ENCODE results near the gene FHAD1. TPM values are rescaled to one million over a fixed set of nuclear protein-coding genes. Genes with fewer than 3 reads are reported as not detected.
"Not testable (repeated sequence)": the region's sequence is repeated elsewhere in the genome, so short reads cannot be mapped to it uniquely, and the experiment has no call there.

The FHAD1 gene
- total RNA-seq, 1 donor from 2014 or later = 2.1 TPM

- H3K27me3 ChIP-seq (ENCODE audit: control insufficient read depth in 3 of 3, insufficient read depth in 3 of 3, low read length in 3 of 3); H3K4me1 ChIP-seq (ENCODE audit: control insufficient read depth in 3 of 3, insufficient read depth in 3 of 3, low read length in 3 of 3); H3K36me3 ChIP-seq (ENCODE audit: control insufficient read depth in 3 of 3, insufficient read depth in 3 of 3, low read length in 3 of 3); H3K27ac ChIP-seq (ENCODE audit: low read depth, low read length); H3K9ac ChIP-seq (ENCODE audit: low read depth in 1 of 3, low read length in 3 of 3); H3K4me3 ChIP-seq (ENCODE audit: low read length in 3 of 3); H3K9me3 ChIP-seq (ENCODE audit: control insufficient read depth in 3 of 3, low read length in 3 of 3): not testable (repeated sequence)
Measured at GRCh38 chr1:15297975-15298374, 51.0 kb downstream of the FHAD1 start.

- Histone ChIP-seq H3K27ac (ENCODE audit: low read depth, low read length) (no peak overlapping the region), H3K4me1 (ENCODE audit: control insufficient read depth in 3 of 3, insufficient read depth in 3 of 3, low read length in 3 of 3) (no peaks in the 10 kb centered on the region), H3K27me3 (ENCODE audit: control insufficient read depth in 3 of 3, insufficient read depth in 3 of 3, low read length in 3 of 3) (peaks cover 0 to 5% (median 0%) of the 10 kb centered on the region in 3 donors), H3K4me3 (ENCODE audit: low read length in 3 of 3) (no peak overlapping the region), H3K36me3 (ENCODE audit: control insufficient read depth in 3 of 3, insufficient read depth in 3 of 3, low read length in 3 of 3) (no peaks in the 10 kb centered on the region), H3K9ac (ENCODE audit: low read depth in 1 of 3, low read length in 3 of 3) (no peak overlapping the region), H3K9me3 (ENCODE audit: control insufficient read depth in 3 of 3, low read length in 3 of 3) (no peaks in the 10 kb centered on the region)
Measured at GRCh38 chr1:15299179-15299578, 52.2 kb downstream of the FHAD1 start.

- Histone ChIP-seq H3K4me1 (ENCODE audit: control insufficient read depth in 3 of 3, insufficient read depth in 3 of 3, low read length in 3 of 3) (no peaks in the 10 kb centered on the region), H3K36me3 (ENCODE audit: control insufficient read depth in 3 of 3, insufficient read depth in 3 of 3, low read length in 3 of 3) (no peaks in the 10 kb centered on the region), H3K27ac (ENCODE audit: low read depth, low read length) (no peak overlapping the region), H3K9me3 (ENCODE audit: control insufficient read depth in 3 of 3, low read length in 3 of 3) (no peaks in the 10 kb centered on the region), H3K9ac (ENCODE audit: low read depth in 1 of 3, low read length in 3 of 3) (no peak overlapping the region), H3K4me3 (ENCODE audit: low read length in 3 of 3) (no peak overlapping the region), H3K27me3 (ENCODE audit: control insufficient read depth in 3 of 3, insufficient read depth in 3 of 3, low read length in 3 of 3) (peaks cover 0 to 5% (median 0%) of the 10 kb centered on the region in 3 donors)
Measured at GRCh38 chr1:15299806-15300205, 52.8 kb downstream of the FHAD1 start.

DNA sequence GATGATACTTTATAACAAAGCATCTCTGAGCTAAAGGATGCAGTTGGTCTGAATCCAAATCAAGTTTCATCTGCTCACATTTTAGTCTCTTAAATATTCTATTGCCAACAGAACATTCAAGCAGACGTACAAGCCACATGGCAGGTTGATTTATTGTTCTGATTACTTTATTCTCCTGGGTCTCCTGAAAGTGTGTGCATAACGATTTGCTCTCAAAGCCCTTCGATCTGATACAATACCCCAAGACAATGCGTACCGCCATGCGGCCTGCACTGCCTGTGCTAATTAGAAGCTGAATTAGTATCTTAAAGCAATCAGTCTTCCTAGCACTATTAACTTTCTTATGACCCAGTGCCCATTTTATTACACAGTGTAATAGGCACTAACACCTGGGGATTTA, 56.9 kb downstream of the FHAD1 start:
- Histone ChIP-seq H3K9me3 (ENCODE audit: control insufficient read depth in 3 of 3, low read length in 3 of 3) (no peaks in the 10 kb centered on the region), H3K9ac (ENCODE audit: low read depth in 1 of 3, low read length in 3 of 3) (no peak overlapping the region), H3K4me1 (ENCODE audit: control insufficient read depth in 3 of 3, insufficient read depth in 3 of 3, low read length in 3 of 3) (no peaks in the 10 kb centered on the region), H3K4me3 (ENCODE audit: low read length in 3 of 3) (no peak overlapping the region), H3K36me3 (ENCODE audit: control insufficient read depth in 3 of 3, insufficient read depth in 3 of 3, low read length in 3 of 3) (no peaks in the 10 kb centered on the region), H3K27ac (ENCODE audit: low read depth, low read length) (no peak overlapping the region), H3K27me3 (ENCODE audit: control insufficient read depth in 3 of 3, insufficient read depth in 3 of 3, low read length in 3 of 3) (peaks cover 0 to 5% (median 0%) of the 10 kb centered on the region in 3 donors)

DNA sequence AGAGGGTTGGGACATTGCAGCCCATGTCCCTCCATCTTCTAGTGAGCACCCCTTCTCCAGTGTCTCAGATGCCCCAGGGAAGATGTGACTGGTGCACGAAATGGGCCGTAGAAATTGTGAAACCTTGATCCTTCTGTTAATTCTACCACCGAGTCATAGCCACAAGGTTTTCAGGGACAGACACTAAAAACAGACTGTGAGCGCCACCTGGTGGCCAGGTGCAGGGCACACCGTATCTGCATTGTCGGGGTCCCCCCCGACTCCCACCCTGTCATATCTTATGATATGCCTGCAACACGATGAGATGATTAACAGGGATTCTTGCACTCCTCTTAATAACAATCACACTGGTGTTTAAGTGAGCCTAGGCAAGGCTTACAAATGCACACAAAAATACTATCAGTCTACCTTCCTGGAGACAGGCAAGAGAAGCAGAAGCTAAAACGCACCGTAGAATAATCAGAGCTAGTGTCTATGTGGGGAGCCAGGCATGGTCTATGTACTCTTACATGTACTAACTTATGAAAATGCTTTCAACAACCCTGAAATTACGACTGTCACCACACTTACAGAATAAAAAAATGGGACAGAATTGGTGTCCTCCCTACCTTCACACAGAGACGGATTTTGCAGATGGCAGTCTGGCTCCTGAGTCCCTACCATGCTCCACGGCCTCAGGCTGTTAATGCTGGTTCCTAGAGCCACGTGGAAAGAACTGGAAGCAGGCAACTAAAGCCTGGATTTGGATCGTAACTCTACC, 57.9 kb downstream of the FHAD1 start:
- H3K9ac ChIP-seq (ENCODE audit: low read depth in 1 of 3, low read length in 3 of 3) = no peak overlapping the region
- peaks cover 0 to 3% (median under 1%) of the 10 kb centered on the region in 3 donors for H3K27me3 ChIP-seq (ENCODE audit: control insufficient read depth in 3 of 3, insufficient read depth in 3 of 3, low read length in 3 of 3)
- H3K27ac ChIP-seq (ENCODE audit: low read depth, low read length) = no peak overlapping the region
- H3K4me3 ChIP-seq (ENCODE audit: low read length in 3 of 3) = no peak overlapping the region
- H3K4me1 ChIP-seq (ENCODE audit: control insufficient read depth in 3 of 3, insufficient read depth in 3 of 3, low read length in 3 of 3) = no peaks in the 10 kb centered on the region
- no peaks in the 10 kb centered on the region for H3K9me3 ChIP-seq (ENCODE audit: control insufficient read depth in 3 of 3, low read length in 3 of 3)
- H3K36me3 ChIP-seq (ENCODE audit: control insufficient read depth in 3 of 3, insufficient read depth in 3 of 3, low read length in 3 of 3) = no peaks in the 10 kb centered on the region

DNA sequence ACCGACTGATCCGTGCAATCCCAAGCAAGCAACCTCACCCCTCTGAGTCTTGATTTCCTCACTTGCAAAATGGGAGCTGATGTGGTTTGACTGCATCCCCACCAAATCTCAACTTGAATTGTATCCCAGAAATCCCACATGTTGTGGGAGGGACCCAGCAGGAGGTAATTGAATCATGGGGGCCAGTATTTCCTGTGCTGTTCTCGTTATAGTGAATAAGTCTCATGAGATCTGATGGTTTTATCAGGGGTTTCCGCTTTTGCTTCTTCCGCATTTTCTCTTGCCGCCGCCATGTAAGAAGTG, 58.4 kb downstream of the FHAD1 start:
- H3K27me3 ChIP-seq (ENCODE audit: control insufficient read depth in 3 of 3, insufficient read depth in 3 of 3, low read length in 3 of 3) = peaks cover 0 to 5% (median 5%) of the 10 kb centered on the region in 3 donors
- H3K36me3 ChIP-seq (ENCODE audit: control insufficient read depth in 3 of 3, insufficient read depth in 3 of 3, low read length in 3 of 3) = no peaks in the 10 kb centered on the region
- no peak overlapping the region for H3K9ac ChIP-seq (ENCODE audit: low read depth in 1 of 3, low read length in 3 of 3)
- H3K4me1 ChIP-seq (ENCODE audit: control insufficient read depth in 3 of 3, insufficient read depth in 3 of 3, low read length in 3 of 3) = no peaks in the 10 kb centered on the region
- H3K4me3 ChIP-seq (ENCODE audit: low read length in 3 of 3) = no peak overlapping the region
- no peak overlapping the region for H3K27ac ChIP-seq (ENCODE audit: low read depth, low read length)
- H3K9me3 ChIP-seq (ENCODE audit: control insufficient read depth in 3 of 3, low read length in 3 of 3) = no peaks in the 10 kb centered on the region

DNA sequence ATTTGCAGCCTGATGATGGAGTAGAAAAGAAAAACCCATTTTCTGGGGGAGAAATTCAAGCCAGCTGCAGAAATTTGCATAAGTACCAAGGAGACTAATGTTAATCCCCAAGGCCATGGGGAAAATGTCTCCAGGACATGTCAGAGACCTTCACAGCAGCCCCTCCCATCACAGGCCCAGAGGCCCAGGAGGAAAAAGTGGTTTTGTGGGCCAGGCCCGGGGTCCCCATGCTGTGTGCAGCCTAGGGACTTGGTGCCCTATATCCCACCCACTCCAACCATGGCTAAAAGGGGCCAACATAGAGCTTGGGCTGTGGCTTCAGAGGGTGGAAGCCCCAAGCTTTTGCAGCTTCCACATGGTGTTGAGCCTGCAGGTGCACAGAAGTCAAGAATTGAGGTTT, 59.3 kb downstream of the FHAD1 start:
- not testable (repeated sequence) for H3K9me3 ChIP-seq (ENCODE audit: control insufficient read depth in 3 of 3, low read length in 3 of 3); H3K27me3 ChIP-seq (ENCODE audit: control insufficient read depth in 3 of 3, insufficient read depth in 3 of 3, low read length in 3 of 3); H3K36me3 ChIP-seq (ENCODE audit: control insufficient read depth in 3 of 3, insufficient read depth in 3 of 3, low read length in 3 of 3); H3K4me1 ChIP-seq (ENCODE audit: control insufficient read depth in 3 of 3, insufficient read depth in 3 of 3, low read length in 3 of 3); H3K9ac ChIP-seq (ENCODE audit: low read depth in 1 of 3, low read length in 3 of 3); H3K27ac ChIP-seq (ENCODE audit: low read depth, low read length); H3K4me3 ChIP-seq (ENCODE audit: low read length in 3 of 3)

GRCh38 chr1:15308135-15308534, 61.1 kb downstream of the FHAD1 start:
- Histone ChIP-seq H3K9ac (ENCODE audit: low read depth in 1 of 3, low read length in 3 of 3) (no peak overlapping the region), H3K36me3 (ENCODE audit: control insufficient read depth in 3 of 3, insufficient read depth in 3 of 3, low read length in 3 of 3) (no peaks in the 10 kb centered on the region), H3K27me3 (ENCODE audit: control insufficient read depth in 3 of 3, insufficient read depth in 3 of 3, low read length in 3 of 3) (peaks cover 0 to 9% (median 3%) of the 10 kb centered on the region in 3 donors), H3K27ac (ENCODE audit: low read depth, low read length) (no peak overlapping the region), H3K4me3 (ENCODE audit: low read length in 3 of 3) (no peak overlapping the region), H3K4me1 (ENCODE audit: control insufficient read depth in 3 of 3, insufficient read depth in 3 of 3, low read length in 3 of 3) (no peaks in the 10 kb centered on the region), H3K9me3 (ENCODE audit: control insufficient read depth in 3 of 3, low read length in 3 of 3) (peaks cover 0 to 4% (median 0%) of the 10 kb centered on the region in 3 donors)

DNA sequence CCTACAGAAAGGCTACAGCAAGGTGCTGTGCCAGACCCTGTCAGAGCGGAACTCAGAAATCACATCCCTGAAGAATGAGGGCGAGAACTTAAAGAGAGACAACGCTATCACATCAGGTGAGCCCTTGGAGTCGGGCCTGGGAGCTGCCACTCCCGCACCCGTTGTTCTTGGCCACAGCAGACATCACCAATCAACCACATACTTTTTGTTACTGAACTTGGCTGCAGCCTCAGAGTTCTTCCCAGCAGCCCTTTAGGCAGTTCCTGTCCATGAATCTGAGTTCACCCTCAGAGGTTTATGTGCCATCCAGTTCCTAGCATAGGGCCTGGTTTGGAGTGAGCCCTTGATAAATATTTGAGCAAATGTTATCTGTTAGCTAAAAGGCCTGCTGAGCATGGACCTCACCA, 61.6 kb downstream of the FHAD1 start:
- H3K9ac ChIP-seq (ENCODE audit: low read depth in 1 of 3, low read length in 3 of 3) = no peak overlapping the region
- no peak overlapping the region for H3K4me3 ChIP-seq (ENCODE audit: low read length in 3 of 3)
- H3K27ac ChIP-seq (ENCODE audit: low read depth, low read length) = no peak overlapping the region
- no peaks in the 10 kb centered on the region for H3K4me1 ChIP-seq (ENCODE audit: control insufficient read depth in 3 of 3, insufficient read depth in 3 of 3, low read length in 3 of 3)
- peaks cover 0 to 9% (median 3%) of the 10 kb centered on the region in 3 donors for H3K27me3 ChIP-seq (ENCODE audit: control insufficient read depth in 3 of 3, insufficient read depth in 3 of 3, low read length in 3 of 3)
- H3K36me3 ChIP-seq (ENCODE audit: control insufficient read depth in 3 of 3, insufficient read depth in 3 of 3, low read length in 3 of 3) = no peaks in the 10 kb centered on the region
- peaks cover 0 to 4% (median 0%) of the 10 kb centered on the region in 3 donors for H3K9me3 ChIP-seq (ENCODE audit: control insufficient read depth in 3 of 3, low read length in 3 of 3)

DNA sequence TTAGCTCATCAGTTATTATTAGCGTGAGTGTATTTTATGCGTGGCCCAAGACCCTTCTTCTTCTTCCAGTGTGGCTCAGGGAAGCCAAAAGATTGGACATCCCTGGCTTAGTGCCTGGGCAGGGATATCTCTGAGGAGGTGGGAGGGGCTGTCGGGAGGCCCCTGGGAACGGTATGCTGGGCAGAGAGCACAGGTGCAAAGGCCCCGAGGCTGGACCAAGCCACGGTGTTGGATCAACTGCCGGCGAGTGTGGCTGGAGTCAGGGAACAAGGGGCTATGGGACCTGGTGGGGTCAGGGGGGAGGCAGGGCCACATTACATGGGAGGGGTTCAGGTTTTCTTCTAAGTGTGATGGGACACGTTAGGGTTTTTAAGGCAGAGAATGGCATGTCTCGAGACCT, 62.7 kb downstream of the FHAD1 start:
- Histone ChIP-seq H3K27me3 (ENCODE audit: control insufficient read depth in 3 of 3, insufficient read depth in 3 of 3, low read length in 3 of 3) (peaks cover 0 to 9% (median 3%) of the 10 kb centered on the region in 3 donors), H3K9me3 (ENCODE audit: control insufficient read depth in 3 of 3, low read length in 3 of 3) (peaks cover 0 to 4% (median 0%) of the 10 kb centered on the region in 3 donors), H3K4me3 (ENCODE audit: low read length in 3 of 3) (no peak overlapping the region), H3K36me3 (ENCODE audit: control insufficient read depth in 3 of 3, insufficient read depth in 3 of 3, low read length in 3 of 3) (no peaks in the 10 kb centered on the region), H3K27ac (ENCODE audit: low read depth, low read length) (no peak overlapping the region), H3K9ac (ENCODE audit: low read depth in 1 of 3, low read length in 3 of 3) (no peak overlapping the region), H3K4me1 (ENCODE audit: control insufficient read depth in 3 of 3, insufficient read depth in 3 of 3, low read length in 3 of 3) (no peaks in the 10 kb centered on the region)
